ENCODE data around the gene TBC1D25.
"Not testable (repeated sequence)": the region's sequence is repeated elsewhere in the genome, so short reads cannot be mapped to it uniquely, and the experiment has no call there.

TBC1D25 gene

DNA sequence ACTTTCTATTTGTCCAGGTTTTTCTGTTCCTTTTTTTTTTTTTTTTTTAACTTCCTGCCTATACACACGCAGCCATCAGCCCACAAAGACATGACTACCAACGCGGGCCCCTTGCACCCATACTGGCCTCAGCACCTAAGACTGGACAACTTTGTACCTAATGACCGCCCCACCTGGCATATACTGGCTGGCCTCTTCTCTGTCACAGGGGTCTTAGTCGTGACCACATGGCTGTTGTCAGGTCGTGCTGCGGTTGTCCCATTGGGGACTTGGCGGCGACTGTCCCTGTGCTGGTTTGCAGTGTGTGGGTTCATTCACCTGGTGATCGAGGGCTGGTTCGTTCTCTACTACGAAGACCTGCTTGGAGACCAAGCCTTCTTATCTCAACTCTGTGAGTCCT lies 15.8 kb upstream of the TBC1D25 start:
- TF ChIP-seq CTCF (IDR thresholded peaks at IDR 0.05; ENCODE audit: low read depth, low read length), result no peak
- no peak for DNase-seq (ENCODE audit: extremely low read depth, low read depth)

DNA sequence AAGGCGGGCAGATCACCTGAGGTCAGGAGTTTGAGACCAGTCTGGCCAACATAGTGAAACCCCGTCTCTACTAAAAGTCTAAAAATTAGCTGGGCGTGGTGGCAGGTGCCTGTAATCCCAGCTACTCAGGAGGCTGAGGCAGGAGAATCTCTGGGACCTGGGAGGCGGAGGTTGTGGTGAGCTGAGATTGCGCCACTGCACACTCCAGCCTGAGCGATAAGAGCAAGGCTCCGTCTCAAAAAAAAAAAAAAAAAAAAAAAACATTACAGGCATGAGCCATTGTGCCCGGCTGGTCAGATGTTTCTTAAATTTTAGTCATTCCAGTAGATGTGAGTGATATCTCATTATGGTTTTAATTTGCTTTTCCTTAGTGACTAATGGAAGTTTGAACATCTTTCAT lies 13.7 kb upstream of the TBC1D25 start:
- not testable (repeated sequence) for DNase-seq (ENCODE audit: extremely low read depth, low read depth)

- DNase-seq (ENCODE audit: extremely low read depth, low read depth), result no peak
- TF ChIP-seq CTCF (IDR thresholded peaks at IDR 0.05; ENCODE audit: low read depth, low read length), result no peak
Measured at GRCh38 chrX:48530736-48531135, 8.8 kb upstream of the TBC1D25 start.

GRCh38 chrX:48531358-48531959 lies 8.1 kb upstream of the TBC1D25 start:
- TF ChIP-seq CTCF (IDR thresholded peaks at IDR 0.05; ENCODE audit: low read depth, low read length), result no peak
- DNase-seq (ENCODE audit: extremely low read depth, low read depth), result peak; percentile 38

GRCh38 chrX:48532161-48532560 lies 7.4 kb upstream of the TBC1D25 start:
- no peak for DNase-seq (ENCODE audit: extremely low read depth, low read depth)
- TF ChIP-seq CTCF (IDR thresholded peaks at IDR 0.05; ENCODE audit: low read depth, low read length), result no peak

- no peak for DNase-seq (ENCODE audit: extremely low read depth, low read depth)
- no peak for TF ChIP-seq CTCF (IDR thresholded peaks at IDR 0.05; ENCODE audit: low read depth, low read length)
Measured at GRCh38 chrX:48533165-48533564, 6.3 kb upstream of the TBC1D25 start.

- DNase-seq (ENCODE audit: extremely low read depth, low read depth), result no peak
- TF ChIP-seq CTCF (IDR thresholded peaks at IDR 0.05; ENCODE audit: low read depth, low read length), result no peak
Measured at GRCh38 chrX:48538641-48539344, 721 bp upstream of the TBC1D25 start.

DNA sequence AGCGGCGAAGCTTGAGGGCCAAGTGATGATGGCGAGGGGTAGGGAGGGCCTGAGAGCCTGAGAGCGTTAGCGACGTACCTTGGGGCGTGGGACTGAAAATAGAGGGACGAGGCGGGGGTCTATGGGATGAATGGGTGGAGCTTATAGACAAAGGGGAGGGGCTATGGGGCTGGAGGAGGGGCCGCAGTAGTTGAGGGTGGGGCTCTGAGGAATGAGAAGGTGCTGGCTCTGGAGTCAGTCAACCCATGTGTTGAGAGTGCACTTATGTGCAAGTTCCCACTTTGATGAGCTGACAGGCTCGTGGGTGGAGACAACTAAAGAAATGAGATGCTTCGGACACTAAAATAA lies 488 bp downstream of the TBC1D25 start:
- no peak for DNase-seq (ENCODE audit: extremely low read depth, low read depth)
- TF ChIP-seq CTCF (IDR thresholded peaks at IDR 0.05; ENCODE audit: low read depth, low read length), result no peak

All from AG09319 (cell line).